Dedifferentiated amniotic fluid mesenchymal stem cell (primary cell): ENCODE data around the gene DDX51.

Experiments used
- DNase-seq: peaks from one replicate; pipeline ENCODE4 v3.0.0-alpha.2; 2016; ENCODE audit errors: extremely low spot score

The DDX51 gene

DNA sequence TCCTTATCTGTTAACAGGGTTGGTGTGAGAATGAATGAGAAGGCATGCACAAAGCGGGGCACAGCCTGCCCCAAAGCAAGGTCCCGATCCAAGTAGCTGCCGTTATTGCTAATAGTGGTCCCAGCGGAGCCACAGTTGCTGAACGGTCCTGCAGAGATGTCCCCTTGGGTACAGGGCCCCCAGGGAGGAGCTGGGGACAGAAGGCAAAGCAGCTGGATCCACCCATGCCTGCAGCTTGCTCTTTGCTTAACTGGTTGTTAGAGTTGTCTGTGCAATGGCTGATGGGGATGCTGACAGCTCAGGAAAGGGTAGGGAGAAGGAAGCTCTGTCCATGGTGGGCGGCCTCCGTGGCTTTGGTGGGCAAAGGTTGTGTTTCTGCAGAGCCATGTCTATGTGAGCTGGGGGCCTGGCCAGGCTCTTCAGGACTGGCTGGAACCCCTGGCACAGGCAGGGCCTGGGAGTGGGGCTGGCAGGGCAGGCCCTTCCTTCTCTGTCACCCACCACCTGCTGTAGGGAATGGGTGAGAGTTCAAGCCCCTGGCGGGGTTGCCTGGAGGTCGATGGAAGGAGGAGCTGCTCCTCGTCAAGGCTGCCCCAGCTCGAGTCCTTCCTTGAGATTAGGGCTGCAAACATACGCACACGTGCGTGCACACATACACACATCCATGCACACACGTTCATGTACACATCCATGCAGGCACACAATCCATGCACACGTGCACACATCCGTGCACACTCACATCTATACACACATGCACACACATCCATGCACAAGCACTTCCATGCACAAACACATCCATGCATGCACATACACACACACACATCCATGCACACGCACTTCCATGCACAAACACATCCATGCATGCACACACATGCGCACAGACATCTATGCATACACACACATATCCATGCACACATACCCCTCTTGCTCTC lies 35.6 kb upstream of the DDX51 start:
- DNase-seq, result no peak

DNA sequence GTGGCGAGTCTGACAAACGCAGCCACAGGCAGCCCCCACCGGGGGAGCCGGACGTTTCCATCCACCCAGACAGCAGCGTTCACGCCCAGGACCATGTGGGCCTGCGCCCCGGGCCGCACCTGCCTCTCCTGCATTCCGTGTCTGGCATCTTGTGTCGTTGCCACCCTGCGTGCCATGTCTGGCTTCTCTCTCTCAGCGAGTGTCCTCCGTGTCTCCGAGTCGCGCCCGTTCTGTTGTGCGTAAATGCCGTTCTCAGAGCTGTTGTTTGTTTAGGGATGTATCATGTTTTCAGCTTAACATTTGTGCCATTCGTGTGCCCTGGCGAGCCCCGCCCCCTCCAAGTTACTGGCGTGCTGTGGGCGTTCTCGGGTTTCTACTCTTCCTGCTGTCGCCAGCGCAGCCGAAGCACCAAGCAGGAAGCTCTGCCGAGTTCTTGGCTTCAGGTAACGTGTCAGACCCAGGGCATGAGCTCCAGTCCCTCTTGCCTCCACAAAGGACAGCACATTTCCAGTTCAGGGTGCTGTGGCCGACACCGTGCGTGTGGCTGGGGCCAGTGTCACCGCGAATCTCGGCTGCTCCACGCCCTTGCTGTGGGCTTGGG lies 34.8 kb upstream of the DDX51 start:
- DNase-seq, result no peak

DNA sequence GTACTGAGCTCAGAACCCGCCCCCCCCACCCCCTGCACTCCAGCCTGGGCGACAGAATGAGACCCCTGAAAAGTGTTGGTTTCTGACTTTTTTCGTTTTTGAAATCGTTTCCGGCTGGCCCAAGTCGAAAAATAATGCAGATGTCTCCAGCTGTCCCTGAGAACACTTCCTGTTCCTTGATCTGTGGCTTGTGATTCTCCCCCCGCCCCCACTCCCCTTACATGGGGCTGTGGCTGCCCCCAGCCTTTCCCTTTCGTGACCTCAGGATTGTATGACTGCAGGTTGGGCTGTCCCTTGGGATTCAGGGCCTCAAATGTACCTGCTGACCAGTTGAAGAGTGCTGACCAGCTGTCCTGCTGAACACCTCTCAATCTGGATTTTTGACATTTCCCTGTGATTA lies 34.2 kb upstream of the DDX51 start:
- DNase-seq, result no peak

DNA sequence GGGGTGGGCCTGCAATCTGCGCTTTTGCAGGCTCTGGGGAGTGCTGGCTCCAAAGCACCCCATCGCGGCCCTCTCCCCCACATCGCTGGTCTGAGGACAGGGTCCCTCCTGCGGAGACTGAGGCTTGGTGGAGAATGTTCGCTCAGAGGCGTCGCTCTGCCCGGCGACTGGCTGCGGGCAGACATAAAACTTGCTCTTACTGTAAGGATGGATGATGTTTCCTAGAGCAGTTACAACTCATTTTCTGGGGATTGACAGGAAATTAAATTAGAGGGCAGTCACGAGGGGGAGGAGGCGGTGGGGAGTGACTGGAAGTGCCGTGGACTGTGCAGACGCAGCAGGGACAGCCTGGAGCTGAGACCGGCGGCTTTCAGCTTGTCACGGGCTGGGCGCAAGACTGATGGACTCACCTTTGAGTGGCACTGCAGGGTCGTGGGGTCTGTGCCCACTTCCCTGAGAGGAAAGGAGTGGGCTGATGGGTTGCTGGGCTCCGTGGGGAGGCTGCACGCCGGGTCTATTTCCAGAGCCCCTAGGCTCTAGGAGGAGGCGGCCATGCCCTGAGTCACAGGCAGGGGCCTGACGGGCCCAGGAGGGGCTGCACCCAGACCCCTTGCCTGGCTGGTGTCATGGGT lies 32.9 kb upstream of the DDX51 start:
- DNase-seq, result no peak

DNA sequence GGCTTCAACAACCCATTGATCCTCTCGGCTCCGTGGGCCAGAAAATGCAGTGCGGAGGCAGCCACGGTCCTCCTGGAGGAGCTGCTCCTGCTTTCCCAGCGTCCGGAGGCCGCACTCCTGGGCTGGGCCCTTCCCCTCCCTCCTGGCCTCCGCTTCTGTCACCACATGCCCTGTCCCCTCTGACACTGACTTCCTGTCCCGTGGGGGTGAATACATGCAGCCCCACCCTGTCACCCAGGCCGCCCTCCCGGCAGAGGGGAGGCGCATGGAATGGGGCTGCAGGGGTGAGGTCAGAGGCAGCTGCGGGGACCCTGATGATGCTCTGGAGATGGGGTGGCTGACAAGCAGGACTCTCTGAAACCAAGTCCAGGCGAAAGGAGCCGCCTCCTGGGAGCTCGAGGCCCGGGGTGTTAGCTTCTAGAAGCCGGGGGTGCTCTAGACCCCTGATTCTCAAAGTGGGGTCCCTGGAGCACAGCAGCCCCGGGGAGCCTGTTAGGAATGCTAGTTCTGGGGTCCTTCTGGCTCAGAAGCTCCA lies 32.3 kb upstream of the DDX51 start:
- DNase-seq, result no peak

DNA sequence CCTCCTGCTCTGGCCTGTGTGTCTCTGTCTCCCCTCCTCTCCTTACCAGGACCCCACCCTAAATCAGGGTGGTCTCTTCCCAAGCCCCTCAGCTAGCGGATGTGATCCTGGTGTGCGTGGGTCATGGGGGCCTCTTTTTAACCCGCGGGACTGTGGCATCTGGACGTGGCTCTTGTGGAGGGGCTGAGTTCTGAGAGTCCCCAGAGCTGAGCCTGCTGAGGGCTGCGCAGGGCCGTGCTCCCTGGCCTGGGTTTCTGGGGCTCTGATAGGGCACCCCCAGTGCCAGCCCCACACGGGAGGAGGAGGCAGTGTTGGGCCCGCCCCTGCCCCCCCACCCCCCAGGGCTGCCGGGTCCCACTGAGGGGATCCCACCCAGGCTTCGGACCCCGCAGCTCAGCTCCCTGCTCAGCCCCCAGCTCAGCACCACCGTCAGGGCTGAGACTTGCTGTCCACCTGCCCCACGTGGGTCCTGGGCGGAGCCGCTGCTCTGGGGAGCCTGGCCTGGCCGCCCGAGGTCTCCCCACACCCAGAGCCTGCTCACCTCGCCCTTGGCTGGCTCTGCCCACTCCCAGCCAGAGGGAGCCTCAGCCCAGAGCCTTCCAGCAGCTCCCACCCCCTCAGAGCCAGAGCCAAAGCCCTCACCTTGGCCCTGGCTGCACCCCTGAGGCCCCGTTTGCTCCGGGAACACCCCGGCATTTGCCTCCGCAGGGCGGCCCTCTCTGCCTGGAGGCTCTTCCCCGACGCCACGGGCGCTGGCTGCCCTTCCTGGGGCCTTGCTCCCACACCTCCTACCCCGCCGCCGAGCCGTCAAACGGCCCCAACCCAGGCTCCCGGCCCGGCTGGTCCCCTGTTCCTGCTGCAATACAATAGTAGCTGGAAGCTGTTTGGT lies 31.6 kb upstream of the DDX51 start:
- DNase-seq, result no peak

DNA sequence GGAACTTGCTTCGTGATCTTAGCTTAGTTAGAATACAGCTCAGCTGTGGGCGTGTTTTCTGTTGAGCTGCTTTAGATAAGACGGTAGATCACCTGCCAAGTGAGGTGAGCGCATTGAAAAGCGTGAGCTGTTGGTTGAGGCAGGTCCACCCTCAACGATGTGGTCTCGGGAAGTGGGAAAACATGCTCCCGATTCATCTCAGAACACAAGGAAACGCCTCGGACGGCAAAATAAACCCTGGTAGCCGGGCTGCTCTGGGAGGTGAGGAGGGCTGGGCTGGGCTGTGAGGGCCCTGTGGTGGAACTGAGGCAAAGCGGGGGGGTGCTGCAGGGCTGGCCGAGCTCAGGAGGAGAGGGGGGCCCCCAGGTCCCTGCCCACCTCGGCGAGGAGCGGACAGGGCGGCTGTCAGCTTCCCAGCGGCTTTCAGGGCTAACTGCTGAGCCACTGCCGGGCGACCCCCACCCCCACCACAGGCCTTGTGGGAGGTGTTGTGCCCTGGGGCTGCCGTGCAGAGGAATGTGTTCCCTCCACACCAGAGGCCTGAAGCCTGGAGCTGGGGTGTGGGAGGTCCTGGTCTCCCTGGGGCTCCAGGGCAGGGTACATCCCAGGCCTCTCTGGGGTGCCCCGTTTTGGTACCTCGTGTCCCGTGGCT lies 30.8 kb upstream of the DDX51 start:
- no peak for DNase-seq

DNA sequence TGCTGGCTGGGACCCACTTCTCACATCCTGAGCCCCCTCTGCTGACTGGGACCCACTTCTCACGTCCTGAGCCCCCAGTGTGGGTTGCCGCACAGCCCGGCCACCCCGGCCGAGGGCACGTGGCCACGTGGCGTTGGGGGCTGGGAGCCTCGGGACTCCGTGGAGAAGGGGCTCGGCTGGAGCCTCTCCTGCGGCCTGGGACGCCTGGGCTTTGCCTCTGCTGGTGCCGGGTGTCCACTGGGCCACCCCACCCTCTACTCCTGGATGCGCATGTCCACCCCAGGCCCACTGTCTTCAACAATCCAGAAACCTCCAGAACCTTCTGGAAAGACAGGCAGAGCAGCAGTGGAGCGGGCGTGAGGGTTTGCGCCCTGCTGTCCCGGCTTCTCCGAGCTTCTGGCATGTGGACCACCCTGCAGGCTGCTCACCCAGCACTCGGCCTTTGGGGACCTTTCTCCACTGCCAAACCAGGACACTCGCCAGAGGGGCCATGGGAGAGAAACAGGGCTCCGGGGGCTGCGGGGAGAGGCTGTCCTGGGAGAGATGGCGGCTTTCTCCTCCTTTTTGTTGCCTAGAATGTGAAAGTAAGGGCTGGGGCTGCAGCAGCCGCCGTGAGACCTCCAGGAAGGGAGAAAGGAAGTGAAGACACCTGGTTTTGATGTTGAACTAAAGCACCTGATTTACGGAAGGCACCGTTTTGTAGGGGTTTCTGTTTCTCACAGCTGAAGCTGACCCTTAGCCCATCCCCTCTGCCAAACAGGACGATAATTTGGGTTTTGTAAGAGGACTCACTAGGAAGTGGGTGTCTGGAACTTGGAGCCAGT lies 30.1 kb upstream of the DDX51 start:
- no peak for DNase-seq

DNA sequence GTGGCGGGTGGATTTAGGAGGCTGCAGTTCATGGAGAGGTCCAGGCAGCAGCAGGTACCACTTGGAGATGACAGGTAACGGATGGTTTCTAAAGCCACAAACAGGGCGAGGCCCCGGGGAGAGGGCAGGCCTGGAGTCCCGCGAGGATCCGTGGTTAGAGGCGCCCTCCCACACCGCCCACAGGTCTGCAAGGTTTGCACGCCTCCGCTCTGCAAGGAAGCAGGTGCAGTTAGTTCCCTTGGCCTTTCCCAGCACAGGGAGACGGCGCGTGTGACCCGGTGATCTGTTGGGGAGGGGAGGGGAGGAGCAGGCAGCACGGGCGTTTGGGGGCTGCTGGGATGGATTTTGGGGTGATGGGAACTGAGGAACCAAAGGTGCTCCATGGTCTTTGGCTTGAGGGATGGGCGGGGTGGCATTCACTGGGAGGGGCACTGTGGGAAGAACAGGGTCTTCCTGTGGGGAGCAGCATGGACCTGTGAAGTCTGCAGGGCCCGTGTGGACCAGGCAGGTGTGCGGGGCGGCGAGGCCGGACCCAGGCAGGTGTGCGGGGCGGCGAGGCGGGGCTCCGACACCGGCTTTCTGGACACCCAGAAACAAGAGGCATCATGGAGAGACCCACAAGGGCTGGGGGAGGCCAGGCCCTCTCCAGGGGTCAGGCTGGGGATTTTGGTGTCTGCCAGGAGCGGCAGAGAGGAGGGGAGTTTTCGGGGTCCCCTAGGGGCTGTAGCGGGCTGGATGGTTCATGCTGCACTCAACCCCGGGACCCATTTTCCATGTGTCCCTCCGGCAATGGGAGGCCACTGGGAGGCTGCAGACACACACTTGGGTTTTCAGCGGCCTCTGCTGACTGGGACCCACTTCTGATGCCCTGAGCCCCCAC lies 29.3 kb upstream of the DDX51 start:
- no peak for DNase-seq

DNA sequence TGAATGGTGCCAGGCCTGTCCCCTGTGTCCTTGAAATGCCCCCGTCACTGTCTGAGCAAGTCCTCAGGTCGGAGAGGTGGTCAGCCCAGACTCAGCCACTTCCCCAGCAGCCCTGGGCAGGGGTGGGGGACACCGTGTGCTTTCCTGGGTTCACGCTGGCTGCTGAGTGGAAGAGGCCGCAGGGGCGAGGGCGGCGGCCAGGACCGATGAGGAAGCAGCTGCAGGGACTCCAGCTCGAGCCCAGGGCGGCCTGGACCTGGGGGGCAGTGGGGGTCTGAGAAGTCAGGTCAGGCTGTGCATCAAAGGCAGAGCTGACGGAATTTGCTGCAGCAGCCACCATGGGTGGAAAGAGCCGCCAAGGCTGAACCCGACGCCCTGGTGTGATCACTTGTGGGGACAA lies 28.5 kb upstream of the DDX51 start:
- DNase-seq, result no peak

DNA sequence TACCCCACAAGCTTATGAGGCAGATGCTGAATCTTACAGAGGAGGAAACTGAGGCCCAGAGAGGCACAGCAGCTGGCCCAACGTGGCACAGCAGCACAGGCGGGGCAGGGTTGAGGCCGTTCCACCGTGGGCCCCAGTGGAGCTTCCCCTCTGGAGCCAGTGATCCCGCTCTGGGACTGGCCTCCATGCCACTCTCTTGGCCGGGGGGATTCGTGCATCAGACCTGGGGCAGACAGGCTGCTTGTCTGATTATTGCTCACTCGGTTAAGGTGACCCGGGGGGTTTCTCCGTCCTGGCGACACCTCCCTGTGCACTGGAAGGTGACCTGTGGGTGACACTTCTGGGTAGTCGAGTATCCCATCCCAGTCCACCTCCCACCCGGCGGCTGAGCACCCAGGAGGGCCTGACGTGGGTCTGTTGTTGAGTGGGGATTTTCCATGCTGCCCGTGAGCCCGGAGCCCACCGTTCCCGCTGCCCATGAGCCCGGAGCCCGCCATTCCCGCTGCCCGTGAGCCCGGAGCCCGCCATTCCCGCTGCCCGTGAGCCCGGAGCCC lies 27.9 kb upstream of the DDX51 start:
- DNase-seq, result no peak

DNA sequence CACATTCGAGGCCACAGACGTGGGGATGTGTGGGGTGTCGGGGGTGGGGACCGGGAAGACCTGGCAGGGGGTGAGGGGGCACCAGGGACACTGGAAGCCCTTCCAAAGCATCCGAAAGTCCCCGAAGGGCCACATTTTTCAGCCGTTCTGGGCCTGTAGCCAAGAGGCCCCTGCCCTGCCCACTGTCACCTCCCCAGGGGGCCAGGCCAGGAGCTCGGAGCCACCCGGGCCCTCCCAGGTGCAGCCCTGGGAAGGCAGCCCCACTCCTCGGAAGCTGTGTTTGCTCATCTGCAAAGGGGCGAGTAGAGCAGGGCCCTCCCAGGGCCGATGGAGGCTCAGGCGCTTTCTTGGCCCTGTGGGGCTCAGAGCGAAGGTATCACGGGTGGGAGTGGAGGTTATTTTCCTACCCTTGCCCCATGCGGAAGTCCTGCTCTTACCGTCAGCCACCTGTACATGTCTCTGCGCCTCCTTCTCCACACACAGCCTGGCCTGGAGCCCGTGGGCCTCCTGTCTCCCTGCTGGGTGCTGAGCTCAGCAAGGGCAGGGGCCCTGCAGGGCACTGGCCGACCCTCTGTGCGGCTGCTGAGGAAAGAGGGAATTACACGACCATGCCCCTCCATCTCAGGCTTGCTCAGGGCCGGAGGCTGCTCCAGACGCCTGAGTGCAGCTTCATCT lies 27.3 kb upstream of the DDX51 start:
- no peak for DNase-seq

DNA sequence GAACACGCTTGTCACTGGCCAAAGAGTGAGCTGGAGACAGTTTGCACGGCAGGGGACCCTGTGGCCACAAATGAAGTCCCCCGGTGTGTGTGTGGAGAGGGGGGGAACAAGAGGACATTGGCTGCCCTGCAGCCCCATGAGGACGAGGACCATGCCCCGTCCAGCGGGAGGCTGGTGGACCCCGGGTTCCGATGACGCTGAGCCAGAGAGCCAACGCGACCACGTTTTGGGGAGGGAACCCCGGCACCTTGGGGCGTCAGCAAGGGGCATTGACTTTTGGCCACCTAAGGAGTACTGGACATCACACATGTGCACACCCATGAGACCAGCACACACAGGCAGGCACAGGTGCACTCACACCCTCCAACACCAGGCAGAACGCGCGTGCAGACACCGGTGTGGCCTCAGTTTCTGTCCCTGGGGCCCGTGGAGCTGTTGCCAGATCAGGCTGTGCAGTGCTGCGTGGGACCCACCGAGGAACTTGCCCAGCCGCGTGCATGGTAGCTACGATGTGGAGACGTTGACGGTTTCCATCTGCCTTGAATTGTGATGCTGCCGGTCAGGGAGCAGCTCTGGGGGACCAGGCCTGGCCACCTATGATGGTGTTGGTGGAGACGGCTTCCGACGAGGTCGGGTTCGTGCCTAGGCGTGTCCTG lies 26.6 kb upstream of the DDX51 start:
- no peak for DNase-seq

DNA sequence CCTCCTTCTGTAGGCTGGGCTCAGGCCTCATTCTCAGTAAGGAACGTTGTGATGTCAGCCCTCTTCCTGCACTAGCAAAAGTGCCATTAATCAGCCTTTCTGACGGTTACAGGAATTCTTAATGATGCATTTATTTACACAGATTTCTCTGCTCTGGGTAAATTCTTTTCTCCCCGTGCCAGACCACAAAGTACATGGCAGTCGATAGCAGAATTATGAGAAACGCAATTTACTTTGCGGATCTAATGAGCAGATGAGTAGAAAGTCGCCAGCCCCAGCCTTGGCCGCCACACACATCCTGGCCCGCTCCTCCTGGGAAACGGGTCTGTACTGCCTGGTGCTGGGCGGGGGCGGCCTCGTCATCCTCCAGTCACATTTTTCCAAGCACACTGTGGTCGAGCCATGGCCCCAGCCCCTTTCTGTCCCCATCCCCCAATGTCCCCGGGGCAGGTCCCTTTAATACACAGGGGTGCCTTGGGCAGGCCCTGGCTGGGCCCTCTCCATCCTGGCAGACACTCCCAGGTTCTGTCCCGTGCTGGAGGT lies 26.0 kb upstream of the DDX51 start:
- DNase-seq, result no peak

DNA sequence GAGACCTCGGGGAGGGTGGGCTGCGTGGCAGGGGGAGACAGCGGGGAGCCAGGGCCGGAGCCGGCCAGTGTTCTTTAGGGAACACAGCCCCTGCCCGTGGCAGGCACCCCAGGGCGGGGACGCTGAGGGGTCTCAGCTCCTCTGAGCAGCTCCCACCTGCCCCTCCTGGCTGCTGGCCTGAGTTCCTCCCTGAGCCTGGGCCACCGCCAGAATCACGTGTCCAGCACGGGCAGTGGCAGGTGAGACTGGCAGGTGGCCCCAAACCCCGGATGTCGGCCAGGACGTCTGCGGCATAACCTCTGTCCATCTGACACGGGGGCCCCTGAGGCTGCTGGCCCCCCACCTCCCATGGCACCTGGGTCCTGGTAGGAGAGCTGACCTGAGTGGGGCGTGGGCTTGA lies 25.3 kb upstream of the DDX51 start:
- DNase-seq, result no peak

DNA sequence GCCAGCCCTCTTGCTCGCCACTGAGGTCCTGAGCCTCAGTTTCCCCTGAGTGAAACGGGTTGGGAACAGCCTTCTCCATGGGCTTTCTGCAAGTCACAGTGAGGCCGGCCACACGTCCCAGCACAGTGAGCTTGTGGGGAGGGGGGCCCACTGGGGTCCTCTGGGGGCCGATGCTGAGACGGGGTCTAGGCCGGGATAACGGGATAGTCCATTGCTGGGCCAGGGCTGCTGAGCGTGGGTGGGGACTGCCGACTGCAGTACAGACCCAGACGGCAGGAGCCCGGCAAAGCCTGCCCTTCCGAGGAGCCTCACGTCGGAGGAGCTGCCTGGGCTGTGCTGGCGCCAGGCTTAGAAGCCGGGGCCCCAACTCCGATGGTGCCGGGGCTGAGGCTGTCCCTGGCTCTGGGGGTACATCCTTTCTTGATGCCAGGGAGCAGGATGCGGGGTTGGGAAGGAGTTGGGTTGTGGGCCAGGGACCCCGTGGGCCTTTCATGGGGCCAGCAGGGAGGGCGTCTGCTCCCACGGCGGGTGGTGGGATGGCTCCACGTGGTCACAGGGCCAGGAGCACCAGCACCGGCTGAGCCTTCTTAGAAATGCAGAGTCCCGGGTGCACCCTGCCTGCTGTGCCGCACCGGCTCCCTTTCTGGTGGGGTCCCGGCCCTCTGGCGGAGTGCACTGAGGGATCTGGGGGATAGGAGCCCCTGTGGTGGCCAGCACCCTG lies 24.4 kb upstream of the DDX51 start:
- DNase-seq, result no peak
